ENCODE results near the gene WDR26. TPM values are rescaled to one million over a fixed set of nuclear protein-coding genes. Genes with fewer than 3 reads are reported as not detected.

The WDR26 gene
- total RNA-seq, 3 donors from 2014 or later, result 64.4 to 86.3 (median 67.4) TPM

DNA sequence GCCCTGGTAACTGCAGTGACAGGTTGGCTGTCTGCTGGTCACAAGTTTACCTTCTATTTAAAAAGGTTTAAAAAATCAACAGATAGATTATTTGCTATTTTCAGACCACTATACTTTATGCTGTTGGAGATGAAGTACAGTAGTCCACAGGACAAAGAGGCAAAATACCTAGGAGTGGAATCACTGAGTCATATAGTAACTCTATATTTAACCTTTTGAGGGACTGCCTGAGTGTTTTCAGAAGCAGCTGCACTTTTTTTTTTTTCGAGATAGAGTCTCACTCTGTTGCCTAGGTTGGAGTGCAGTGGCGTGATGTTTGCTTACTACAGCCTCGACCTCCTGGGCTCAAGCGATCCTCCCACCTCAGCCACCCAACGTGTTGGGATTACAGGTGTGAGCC, 66.2 kb downstream of the WDR26 start:
- no peak for ATAC-seq
- Histone ChIP-seq H3K36me3 (ENCODE audit: low read depth) (peaks cover 10% of the 10 kb centered on the region), H3K4me3 (no peak overlapping the region), H3K4me1 (ENCODE audit: low read depth) (no peaks in the 10 kb centered on the region), H3K9me3 (no peaks in the 10 kb centered on the region)
- TF ChIP-seq, protein P1, sequence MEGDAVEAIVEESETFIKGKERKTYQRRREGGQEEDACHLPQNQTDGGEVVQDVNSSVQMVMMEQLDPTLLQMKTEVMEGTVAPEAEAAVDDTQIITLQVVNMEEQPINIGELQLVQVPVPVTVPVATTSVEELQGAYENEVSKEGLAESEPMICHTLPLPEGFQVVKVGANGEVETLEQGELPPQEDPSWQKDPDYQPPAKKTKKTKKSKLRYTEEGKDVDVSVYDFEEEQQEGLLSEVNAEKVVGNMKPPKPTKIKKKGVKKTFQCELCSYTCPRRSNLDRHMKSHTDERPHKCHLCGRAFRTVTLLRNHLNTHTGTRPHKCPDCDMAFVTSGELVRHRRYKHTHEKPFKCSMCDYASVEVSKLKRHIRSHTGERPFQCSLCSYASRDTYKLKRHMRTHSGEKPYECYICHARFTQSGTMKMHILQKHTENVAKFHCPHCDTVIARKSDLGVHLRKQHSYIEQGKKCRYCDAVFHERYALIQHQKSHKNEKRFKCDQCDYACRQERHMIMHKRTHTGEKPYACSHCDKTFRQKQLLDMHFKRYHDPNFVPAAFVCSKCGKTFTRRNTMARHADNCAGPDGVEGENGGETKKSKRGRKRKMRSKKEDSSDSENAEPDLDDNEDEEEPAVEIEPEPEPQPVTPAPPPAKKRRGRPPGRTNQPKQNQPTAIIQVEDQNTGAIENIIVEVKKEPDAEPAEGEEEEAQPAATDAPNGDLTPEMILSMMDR (IDR thresholded peaks at IDR 0.05), result no peak
- intact Hi-C loops (cut with DNase I, micrococcal nuclease), result no loop called here
- no peak for DNase-seq

DNA sequence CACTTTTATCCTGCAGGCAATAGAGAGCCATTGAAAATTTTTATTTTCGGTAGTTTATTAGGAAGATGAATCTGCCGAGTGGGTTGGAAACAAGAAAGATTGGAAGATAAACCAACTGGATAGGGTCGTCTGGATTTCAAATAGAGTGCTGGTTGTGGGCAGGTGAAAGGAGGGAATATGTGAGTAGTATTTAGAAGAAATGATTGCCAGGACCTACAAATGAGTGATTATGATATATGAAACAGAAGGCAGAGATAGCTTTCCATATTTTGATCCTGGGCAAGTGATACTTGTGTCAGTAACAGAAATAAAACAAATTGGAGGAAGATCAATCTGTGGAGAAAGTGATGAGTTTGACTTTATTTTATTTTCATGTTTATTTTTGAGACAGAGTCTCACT, 75.4 kb downstream of the WDR26 start:
- H3K4me3 ChIP-seq, result no peak overlapping the region
- TF ChIP-seq, protein P1 (IDR thresholded peaks at IDR 0.05), result no peak
- ATAC-seq, result no peak
- no peaks in the 10 kb centered on the region for H3K36me3 ChIP-seq (ENCODE audit: low read depth)
- H3K4me1 ChIP-seq (ENCODE audit: low read depth), result peaks cover 13% of the 10 kb centered on the region
- intact Hi-C loops (cut with DNase I, micrococcal nuclease), result no loop called here
- no peaks in the 10 kb centered on the region for H3K9me3 ChIP-seq
- DNase-seq, result no peak

DNA sequence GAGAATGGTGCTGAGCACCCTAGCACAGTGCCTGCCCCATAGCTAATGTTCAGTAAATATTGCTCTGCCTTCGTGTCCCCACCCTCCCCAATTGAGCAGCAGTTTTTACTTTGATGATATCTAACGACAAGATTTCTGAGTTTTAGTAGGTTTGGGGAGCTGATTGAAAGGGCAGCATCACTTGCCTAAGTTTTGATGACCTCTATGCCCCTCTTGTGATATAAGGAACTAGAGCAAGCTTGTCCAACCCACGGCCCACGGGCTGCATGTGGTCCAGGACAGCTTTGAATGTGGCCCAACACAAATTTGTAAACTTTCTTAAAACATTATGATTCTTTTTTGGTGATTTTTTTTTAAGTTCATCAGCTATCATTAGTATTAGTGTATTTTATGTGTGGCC, 76.4 kb downstream of the WDR26 start:
- TF ChIP-seq, protein P1 (IDR thresholded peaks at IDR 0.05), result no peak
- ATAC-seq, result no peak
- DNase-seq, result no peak
- Histone ChIP-seq H3K4me1 (ENCODE audit: low read depth) (peaks cover 13% of the 10 kb centered on the region), H3K9me3 (no peaks in the 10 kb centered on the region), H3K4me3 (no peak overlapping the region), H3K36me3 (ENCODE audit: low read depth) (no peaks in the 10 kb centered on the region)
- intact Hi-C loops (cut with DNase I, micrococcal nuclease), result no loop called here

DNA sequence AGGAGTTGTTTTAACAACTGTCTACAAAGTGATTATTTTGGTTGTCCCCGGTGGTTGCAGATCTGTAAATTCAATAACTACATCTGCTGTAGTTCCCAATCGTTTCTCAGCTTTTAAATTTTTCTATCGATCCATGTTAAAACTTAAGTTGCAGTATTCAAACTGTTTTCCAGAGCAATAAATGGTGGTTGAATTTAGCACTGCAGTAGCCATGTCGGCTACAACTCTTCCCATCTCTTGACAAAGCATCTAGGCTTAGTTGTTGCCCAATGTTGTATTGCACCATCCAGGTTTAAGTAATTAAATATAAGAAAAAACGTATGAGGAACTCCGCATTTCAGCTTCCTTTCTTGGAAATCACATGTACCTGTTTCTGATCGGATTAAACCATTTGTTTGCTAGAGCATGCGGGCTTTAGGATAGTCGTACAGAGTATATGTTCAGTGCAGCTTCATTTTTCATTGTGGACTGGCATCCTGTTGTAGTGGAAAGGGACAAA, 76.9 kb downstream of the WDR26 start:
- TF ChIP-seq, protein P1 (IDR thresholded peaks at IDR 0.05), result no peak
- intact Hi-C loops (cut with DNase I, micrococcal nuclease), result no loop called here
- Histone ChIP-seq H3K9me3 (no peaks in the 10 kb centered on the region), H3K4me1 (ENCODE audit: low read depth) (peaks cover 13% of the 10 kb centered on the region), H3K4me3 (no peak overlapping the region), H3K36me3 (ENCODE audit: low read depth) (no peaks in the 10 kb centered on the region)
- no peak for ATAC-seq
- no peak for DNase-seq

DNA sequence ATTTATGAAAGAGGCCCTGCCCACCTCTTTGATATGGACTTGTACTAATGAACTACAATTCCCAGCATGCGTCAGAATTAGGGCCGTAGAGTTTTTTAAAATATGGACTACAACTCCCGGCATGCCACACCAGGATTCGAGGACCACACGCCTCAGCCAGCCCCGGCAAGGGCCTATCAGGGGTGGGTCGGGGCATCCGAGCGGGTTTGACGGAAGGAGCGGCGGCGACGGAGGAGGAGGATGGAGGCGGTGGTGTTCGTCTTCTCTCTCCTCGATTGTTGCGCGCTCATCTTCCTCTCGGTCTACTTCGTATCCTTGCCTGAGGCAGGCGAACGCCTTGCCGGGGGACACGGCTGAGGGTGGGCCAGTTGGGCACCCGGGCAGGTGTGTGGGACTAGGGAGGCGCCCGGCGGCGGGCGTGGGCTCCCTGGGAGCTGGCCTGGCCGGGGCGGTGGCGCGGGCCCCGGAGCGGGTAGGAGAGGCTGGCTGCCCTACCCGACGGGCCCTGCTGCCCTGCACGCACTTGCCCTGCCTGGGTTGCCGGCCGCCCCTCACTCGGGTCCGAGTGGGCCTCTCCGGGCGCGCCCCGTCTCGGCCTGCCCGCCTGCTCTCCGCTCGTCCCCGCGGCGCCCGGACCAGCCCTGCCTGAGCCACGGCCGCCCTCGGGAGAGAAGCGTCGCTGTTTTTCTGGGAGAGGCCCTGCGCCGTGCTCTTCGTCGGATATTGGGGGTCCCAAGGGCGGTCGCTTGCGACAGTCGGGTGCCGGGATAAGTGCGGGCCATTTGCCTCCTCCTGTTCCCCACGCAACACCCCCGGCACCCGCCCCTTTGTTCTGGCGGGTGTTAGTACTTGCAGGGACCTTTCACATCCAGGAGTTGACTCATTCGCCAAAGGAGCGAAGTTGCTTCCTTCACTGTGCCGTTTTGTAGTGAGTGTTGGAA, 77.6 kb downstream of the WDR26 start, which contains the start of gene CNIH4:
Gene CNIH4, plus strand, starts transcription at position 195 of the 941 bp plus-strand sequence. Its CDS starts 46 bp downstream, at position 241.
- TF ChIP-seq, protein P1 (IDR thresholded peaks at IDR 0.05), result no peak
- H3K4me3 ChIP-seq, result peak within 1 kb of the TSS; percentile 83
- ATAC-seq (peak; percentile 94), DNase-seq (peak; percentile 93 to 95 (median 93))
- no peaks in the 10 kb centered on the region for H3K9me3 ChIP-seq
- H3K4me1 ChIP-seq (ENCODE audit: low read depth), result peaks cover 13% of the 10 kb centered on the region
- intact Hi-C loops (cut with DNase I, micrococcal nuclease), result no loop called here
- no peaks in the 10 kb centered on the region for H3K36me3 ChIP-seq (ENCODE audit: low read depth)

All from mucosa of descending colon (tissue), 3 donors.